SK-N-DZ (cell line): Measurements from ENCODE around the gene SMCHD1. TPM values are rescaled to one million over a fixed set of nuclear protein-coding genes. Genes with fewer than 3 reads are reported as not detected.

Experiments used
- DNase-seq: peaks from one replicate; pipeline ENCODE4 v3.0.0-alpha.2; 2015; ENCODE audit warnings: low spot score
- polyA plus RNA-seq, 2 experiments: library from polyadenylated mRNA; depleted of rRNA; stranded (reverse); fragments of >200 nt; gene quantifications; 2 replicates each; pipeline ENCODE4 v1.2.3, GENCODE V29; 2014

Gene SMCHD1
- 28.2 and 30.5 TPM in 2 replicates for polyA plus RNA-seq (2014; cell fraction: cytosol; rRNA removed)
- 44.4 and 49.7 TPM in 2 replicates for polyA plus RNA-seq (2014; cell fraction: nucleus; rRNA removed)

DNA sequence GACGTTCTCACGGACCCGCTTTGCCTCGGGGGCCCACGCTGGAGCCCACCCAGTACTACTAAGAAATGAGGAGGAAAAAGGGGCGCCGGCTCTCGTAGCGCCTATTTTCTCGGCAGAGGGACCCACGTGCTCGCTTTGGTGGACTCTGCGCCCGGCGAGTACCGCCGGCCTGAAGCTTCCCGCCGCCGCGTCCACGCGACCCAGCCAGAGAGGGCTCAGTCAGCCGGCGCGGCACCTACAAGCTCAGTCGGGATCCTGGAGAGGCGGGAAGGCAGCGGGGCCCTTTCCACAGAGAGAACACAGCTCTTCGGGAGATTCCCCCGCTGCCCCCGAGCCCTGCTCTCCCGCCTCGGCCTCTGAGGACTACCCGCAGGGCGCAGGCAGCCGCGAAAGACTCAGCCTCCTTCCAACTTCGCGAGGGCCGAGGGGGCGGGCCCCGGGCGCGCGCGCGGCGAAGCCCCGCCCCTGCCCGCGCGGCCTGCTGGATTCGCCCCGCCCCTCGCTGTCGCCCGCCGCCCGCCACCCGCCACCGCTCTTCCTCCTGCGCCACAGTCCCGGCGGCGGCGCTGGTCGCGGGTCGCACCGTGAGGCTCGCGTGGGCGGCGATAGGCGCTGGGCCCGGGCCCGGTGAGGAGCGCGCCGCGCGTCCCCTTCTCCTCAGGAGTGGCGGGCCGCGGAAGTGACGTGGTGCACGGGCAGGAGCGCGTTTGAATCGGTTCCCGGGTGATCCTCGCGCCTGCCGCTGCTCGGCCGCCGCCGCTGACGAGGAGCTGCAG lies at the start of gene SMCHD1:
TSS of gene SMCHD1 (plus strand) at position 549 of the 776 bp plus-strand sequence. CDS start 350 bp downstream, outside the sequence.
- peak; percentile 76 for DNase-seq

DNA sequence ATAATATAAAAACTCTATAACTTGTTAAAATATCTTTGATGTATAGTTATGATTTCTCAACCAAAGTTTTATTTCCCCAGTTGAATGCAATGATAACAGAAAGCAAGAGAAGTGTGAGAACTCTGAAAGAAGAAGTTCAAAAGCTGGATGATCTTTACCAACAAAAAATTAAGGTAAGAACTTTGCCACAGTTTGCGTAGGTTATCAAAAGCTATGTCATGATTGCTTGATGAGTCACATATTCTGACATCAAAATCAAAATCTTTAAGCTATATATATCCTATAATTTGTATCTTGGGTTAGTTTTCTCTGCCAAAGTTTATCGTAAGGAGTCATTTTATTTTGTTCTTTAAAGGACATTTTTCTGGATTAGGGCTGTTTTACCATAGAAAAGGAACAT lies 49.2 kb upstream of the SMCHD1 start:
- DNase-seq: no peak

DNA sequence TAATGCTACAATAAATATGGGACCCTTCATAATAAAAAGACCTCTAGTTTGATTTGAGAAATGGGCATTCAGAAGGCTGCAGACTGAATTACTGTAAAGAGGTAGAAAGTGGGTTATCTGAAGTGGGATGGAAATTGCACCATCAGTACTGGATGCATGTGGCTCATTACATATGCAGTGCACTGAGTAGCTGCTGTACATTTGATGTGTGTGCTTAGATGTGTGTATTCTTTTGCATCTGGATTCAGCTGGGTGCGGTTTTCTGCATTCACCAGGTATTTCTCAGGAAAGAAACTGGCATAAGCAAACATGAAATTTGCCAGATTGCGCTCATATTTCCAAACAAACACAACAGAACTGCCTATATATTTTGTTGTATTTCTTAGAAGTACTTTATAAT lies 45.9 kb upstream of the SMCHD1 start:
- DNase-seq: no peak

DNA sequence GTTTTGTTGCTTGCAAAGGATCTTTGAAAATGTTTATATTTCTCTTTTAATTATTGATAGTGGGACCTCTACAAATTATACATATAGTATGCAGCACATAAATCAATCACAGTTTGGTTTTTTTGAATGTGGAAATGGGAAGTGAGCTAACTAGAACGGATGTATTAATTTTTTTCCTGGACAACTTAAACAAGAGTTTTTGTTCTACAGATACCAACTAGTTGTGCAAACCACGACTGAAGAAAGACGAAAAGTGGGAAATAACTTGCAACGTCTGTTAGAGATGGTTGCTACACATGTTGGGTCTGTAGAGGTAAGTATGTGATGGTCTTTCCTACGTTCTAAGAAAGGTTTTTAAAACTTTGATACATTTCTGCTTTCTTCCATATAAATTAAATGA lies 45.0 kb upstream of the SMCHD1 start:
- no peak for DNase-seq

DNA sequence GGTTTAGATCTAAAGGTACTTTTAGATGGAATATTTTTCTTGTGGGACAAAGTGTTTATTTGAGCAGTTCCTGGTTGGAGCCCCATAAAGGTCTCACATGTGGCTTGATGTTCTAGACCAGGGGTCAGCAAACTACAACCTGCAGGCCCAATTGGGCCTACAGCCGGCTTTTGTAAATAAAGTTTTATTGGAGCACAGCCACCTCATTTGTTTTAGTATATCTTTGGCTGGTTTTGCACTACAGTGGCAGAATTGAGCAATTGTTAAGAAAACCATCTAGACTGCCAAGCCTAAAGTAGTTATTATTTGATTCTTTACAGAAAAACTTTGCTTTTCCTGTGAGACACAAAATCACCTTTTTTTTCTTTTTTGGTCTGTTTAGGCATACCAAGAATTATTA lies 42.5 kb upstream of the SMCHD1 start:
- no peak for DNase-seq

DNA sequence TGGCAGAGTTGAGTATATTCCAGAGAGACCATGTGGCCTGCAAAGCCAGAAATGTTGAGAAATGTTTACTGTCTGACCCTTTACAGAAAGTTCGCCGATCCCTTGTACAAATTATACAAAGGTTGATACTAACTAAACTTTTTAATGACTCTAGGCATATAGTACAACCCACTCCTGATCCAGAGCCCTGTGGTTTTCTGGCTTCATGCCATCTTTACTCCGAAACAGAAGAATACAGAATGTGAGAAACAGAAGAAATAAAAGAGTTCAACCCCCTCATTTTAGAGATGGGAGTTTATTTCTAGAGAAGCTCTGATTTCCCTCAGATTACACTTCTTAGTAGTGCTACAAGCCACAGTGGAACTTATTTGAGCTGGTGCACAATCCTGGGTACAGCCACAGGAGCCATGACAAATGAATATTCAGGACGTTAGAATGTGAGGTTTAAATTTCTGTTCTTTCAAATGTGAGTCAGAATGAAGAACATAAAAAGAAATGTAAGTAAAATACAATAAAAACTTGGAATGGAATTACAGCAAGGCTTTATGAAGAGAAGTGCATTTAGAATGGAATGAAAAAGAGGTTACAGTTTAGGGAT lies 38.0 kb upstream of the SMCHD1 start:
- no peak for DNase-seq

DNA sequence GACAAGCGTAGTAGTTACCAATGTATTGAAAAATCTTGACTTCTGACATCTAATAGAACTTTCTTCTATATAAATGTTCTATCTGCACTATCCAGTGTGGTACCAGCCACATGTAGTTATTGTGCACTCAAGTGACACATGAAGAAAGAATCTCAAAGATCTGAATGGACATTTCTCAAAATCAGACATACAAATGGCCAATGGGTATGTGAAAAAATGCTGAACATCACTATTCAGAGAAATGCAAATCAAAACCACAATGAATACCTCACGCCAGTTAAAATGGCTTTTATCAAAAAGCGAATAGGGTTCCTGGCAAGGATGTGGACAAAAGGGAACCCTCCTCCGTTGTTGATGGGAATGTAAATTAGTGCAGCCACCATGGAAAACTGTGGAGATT lies 37.5 kb upstream of the SMCHD1 start:
- no peak for DNase-seq

DNA sequence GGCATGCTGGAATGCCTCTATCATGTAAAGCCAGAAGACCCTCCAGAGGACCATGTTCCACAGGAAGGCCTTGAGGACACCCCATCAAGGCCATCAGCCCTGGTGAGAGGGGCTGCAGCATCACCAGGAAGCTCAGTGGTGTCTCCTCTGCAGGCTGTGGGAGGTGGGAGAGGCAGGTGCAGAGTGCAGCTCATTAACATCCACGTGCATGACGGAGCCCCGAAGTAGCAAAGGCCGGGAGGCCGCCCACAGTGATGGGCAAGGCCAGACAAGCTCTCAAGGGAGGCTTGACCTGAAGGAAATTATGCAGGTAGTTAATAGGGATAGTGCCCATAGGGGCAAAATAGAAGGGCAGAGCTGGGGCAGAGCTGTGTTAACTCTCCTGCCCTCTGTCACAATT lies 30.3 kb upstream of the SMCHD1 start:
- no peak for DNase-seq

DNA sequence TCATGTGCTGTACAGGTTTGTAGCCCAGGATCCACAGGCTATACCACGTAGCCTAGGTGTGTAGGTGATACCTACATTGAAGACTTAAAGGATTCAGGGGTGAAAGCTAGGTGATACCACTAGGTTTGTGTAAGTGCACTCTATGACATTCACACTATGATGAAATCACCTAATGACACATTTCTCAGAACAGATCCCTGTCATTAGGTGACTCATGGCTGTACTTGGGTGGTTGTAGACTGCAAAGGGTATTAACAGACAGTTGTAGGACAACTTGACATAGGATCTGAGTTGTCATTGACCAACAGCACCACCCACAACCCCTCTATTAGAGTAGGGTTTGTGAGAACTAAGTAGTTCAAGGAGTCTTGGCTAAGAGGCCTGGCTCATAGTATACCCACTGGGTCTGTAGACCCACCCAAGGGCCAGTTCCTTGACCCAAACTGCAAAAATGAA lies 27.7 kb upstream of the SMCHD1 start:
- no peak for DNase-seq

DNA sequence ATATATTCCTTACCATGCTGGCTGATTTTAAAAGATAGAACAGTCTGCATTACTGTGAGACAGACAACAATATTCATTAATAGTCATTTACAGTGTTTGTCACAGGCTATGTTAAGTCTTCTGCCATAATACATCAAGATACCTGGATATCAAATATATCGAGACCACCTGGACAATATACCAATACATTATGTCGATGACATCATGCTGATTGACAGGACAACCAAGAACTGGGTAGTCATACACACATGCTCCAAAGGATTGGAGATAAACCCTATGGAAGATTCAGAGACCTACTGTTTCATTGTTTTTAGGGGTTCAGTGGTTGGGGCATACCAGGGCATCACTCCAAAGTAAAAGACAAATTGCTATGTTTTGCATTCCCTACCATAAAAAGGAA lies 26.5 kb upstream of the SMCHD1 start:
- no peak for DNase-seq

DNA sequence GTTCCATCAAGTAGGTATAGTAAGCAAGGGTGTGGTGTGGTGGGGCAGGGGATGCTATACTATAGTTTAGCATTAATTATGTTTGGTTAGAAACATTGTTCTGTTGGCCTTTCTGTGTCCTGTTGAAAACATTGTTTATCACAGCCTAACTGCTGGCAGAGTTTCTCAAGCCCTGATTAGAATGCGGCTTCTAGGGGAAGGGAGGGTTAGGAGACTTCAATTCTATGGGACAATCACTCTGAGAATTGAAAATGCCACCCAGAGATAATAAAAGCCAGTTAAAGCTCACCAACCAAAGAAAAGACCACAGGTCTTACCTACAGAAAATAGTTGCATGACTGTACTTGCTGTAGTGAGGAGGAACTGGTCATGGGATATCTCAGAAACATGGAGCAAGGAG lies 19.9 kb upstream of the SMCHD1 start:
- DNase-seq: no peak

DNA sequence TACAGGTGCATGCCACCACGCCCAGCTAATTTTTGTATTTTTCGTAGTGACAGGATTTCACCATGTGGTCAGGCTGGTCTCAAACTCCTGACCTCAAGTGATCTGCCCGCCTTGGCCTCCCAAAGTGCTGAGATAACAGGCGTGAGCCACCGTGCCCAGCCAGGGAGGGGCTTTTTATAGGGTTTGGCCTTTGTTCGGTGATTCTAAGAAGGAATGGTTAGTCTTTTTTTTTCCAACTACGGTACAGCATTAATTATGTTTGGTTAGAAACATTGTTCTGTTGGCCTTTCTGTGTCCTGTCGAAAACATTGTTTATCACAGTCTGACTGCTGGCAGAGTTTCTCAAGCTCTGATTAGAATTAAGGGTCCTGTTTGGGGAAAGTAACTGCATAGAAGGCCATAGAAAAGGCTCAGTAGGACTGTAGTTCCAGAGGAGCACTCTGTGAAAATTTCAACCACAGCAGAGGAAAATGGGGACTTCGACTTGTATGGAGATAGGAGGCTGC lies 19.3 kb upstream of the SMCHD1 start:
- no peak for DNase-seq

DNA sequence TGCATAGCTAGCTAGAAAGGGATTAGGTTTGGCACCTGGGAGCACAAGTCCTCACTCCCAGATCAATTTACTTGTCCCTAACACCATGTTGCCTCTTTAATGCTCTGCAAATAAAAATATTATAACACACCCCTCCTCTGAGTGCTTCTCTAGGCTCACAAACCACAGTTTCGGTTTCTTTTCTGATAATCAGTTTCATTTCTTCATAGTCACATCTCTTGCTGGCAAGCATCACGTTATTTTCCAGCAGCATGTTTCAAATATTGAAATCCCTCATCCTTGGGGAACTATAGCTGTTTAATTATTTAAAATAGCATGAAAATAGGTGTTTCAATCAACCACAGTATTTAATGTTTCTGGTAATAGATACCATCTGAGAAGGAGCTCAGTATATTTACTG lies 13.9 kb upstream of the SMCHD1 start:
- no peak for DNase-seq

DNA sequence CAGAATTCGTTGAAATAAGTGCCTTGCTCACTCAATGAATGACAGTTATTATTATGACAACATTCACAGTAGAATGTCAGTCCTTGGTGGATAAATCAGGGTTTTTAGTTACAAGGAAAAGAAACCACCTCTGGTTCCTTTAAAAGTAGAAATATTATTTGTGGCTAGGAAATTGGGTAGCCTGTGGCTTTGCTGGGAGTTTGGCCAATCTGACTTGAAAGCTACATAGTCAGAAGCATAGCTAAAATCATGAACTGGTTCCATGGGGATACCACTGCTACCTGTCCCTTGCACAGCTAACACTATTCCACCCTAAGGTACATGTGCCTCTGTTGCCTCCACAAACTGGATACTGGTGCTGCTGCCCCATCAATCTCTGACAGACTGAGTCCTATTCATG lies 12.8 kb upstream of the SMCHD1 start:
- no peak for DNase-seq

DNA sequence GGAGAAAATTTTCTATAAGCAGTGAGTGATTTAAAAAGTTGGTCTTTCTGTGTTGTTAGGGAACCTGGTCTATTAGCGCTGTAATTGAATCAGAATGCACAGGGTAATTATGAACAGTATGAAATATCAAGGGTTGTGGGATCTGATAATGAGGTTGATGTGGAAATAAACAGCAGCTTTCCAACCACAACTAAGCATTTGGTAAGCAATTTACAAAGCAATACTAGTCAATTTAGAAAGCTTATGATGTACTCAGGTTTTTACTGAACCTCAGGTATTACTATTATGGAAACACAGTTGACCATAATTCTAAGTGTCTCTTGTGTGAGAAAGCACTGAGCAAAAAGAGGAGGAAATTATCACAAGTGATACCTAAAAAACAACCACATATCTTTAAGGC lies 11.0 kb upstream of the SMCHD1 start:
- no peak for DNase-seq

DNA sequence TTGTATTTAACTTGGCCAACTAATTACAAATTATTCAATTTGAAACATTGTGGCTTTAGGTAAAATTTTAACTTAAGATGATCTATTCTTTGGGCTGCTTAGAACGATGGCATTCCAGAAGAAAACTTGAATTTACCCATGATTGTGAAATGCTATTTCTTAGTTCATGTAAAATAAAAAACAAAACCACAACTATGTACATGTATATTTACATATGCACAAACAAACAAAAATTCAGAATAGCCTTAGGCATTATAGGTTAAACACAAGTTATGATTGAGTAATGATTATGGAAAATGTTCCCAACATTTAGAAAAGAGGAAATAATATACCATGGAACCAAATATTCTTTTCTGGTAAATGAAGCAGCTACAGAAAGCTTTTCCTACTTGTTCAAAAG lies 3.5 kb upstream of the SMCHD1 start:
- DNase-seq: no peak

DNA sequence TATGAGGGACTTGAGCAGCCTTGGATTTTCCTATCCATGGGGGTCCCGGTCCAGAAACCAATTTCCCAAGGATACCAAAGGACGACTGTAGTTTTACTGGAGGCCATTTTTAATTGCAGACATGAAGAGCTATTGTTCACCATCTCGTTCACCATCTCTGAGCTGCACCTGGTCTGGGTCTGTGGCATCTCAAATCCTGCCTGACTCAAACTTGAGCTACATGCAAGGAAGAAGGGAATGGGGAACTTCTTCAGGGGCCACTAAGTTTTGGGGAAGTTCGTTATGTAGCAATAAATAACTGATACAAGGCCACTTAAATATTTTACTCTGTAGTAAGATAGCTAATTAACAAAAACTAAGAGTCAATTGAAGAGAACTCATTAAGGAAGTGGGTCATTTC lies 2.1 kb upstream of the SMCHD1 start:
- no peak for DNase-seq

DNA sequence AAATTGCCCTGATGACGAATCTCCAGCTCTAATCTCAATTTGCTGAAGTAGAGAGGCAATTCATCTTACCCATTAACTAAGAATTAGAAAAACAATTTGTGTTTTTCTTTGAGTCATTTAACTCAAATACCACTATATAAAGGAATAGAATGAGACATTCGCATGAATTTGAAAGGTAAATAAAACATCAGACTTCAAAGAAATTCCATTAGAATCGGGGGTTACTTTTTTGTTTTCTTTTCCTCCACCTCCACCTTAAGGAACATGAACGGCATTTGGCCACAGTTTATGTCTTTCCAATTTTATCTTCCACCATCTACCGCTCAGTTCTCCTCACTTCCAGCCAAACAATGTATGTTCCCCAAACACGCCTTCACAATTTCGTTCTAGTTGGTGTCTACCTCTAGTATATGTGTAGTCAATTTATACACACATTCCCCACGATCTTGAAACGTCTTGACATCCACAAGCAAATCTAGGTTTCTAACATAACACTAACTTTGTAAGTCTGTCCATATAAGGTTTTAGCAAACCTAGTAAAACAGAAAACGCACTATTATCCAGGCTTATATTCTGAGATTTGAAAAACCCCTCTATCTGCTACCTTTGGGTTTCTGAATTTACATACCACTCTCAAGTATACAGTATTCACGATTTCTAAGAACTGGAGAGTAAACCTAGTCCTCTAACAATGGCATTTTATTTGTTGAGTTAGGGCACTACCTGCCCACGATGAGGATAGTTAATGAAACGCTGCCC lies 1.2 kb upstream of the SMCHD1 start:
- no peak for DNase-seq

DNA sequence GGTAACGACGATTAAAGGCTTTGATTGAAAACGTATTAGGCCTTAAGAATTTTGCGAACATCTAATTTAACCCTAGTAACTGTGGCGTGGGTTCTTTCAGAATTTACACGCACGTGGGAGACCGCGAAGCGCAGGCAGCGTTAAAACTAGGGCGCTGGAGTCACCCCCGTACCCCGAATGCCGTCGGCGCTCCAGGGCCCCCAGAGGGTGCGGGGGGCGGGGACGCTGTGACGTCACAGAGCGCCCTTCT lies 673 bp upstream of the SMCHD1 start:
- DNase-seq: no peak

DNA sequence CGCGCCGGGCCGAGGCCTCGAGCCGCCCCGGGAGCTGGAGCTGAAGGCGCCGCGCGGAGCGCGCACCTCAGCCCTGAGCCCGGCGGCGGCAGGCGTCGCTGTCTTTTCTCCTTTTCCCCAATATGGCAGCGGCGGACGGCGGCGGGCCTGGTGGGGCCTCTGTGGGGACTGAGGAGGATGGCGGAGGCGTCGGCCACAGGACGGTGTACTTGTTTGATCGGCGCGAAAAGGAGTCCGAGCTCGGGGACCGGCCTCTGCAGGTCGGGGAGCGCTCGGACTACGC lies 369 bp downstream of the SMCHD1 start:
- DNase-seq: no peak

DNA sequence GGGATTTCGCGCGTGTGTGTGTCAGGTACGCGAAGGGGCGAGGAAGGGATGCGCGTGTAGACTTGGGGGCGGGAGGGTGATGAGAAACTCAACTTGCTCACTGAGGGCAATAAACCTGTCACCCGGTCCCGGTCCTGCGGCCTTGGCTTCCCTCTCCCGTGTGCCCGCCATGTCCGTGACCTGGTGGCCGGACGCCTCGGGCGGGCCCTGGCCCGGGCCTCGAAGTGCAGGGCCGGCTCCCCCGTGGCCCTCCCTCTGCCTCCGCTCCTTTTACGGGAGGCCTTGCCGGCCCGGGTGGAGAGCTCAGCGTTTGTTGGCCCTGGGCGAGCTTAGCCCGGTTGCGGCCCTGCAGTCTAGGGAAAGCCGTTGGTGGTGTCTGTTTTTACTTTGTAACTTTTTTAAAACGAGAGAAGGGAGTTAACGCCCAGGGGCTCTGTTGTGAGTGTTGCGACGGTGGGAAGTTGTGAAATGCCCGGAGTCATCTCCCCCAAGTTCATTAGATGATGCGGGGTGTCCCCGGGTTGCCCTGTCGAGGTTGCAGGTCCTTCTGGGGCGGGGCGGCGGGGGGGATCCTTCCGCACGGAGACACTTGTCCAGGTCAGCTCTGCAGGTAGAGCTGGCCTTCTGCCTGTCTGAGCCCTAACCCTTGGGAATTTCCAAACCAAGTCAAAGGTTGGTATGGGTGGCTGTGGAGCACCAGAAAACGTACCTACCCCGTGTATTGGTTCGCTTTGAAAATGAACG lies 883 bp downstream of the SMCHD1 start:
- DNase-seq: peak; percentile 17

DNA sequence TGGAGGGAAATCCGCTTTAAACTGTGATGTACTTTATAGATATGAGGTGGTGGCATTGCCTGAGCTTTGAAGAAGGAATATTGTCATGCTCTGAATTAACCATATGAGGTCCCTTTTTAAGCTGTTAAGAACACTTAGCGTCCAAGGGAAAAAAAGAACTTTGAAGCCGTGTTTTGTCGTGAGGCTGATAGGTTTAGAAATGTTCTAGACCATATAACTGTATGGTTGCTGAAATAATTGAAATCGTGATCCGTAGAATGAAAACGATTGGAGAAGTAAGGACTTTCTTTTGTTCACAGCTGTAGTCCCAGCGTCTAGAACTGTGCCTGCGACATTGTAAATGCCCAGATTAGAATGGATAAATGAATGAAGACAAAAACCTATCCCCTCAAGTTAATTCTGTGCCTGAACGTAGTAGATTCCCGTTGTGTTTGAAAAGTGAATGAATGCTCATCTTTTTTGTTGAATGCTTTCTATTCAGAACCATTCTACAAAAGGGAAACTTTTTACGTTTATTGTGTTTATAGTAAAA lies 1.5 kb downstream of the SMCHD1 start:
- DNase-seq: no peak
